Inflammatory macrophage (primary cell): Measurements from ENCODE around the gene SLC25A39.

Source experiments
- DNase-seq, 2 donors: peaks; one replicate each; pipeline ENCODE4 v3.0.0-alpha.2; 2020 to 2022

SLC25A39 gene

DNA sequence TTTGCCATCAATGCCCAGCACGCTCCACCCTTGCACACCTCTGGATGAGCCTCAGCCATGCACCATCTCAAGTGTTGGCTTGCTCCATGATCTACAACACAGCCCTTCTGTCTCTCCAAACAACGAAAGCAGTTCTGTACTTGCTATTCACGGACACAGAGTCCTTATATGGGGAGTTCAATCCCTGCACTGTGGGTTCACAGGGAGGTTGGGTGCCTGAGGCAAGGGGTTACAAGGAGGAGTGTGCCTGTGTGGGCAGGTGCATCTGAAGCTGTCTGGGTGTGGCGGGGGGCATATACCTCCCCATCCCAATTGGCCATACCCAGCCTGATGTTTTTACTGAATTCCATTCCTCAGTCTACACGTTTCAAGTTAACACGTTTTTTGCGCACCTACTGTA, 10.6 kb downstream of the SLC25A39 start:
- DNase-seq = no peak

DNA sequence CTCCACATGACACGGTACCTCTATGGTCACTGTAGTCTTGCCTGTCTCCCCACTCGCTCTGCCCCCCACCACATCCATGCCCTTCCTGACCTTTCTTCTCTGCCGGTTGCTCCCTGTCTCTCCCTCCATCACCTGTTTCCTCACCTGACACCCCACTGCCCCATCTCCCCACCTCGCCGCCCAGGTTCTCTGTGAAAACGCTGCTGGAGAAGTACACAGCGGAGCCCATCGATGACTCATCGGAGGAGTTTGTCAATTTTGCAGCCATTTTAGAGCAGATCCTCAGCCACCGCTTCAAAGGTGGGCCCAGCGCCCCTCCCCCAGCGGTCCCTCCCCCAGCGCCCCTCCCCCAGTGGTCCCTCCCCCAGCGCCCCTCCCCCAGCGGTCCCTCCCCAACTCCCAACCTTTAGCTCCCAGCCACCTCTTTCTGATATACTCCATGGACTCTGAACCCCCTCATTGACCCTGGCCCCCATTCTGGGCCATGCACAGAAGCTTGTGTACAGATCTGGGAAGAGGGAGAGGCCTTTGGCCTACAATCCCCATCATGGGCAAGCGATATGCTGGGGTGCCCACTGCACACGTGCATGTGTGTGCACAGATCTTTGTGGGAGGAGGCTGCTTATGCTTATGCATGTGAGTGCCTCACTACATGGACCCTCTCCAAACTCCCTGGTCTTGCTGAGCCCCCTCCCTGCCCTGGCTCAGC, 12.1 kb downstream of the SLC25A39 start:
- no peak for DNase-seq

DNA sequence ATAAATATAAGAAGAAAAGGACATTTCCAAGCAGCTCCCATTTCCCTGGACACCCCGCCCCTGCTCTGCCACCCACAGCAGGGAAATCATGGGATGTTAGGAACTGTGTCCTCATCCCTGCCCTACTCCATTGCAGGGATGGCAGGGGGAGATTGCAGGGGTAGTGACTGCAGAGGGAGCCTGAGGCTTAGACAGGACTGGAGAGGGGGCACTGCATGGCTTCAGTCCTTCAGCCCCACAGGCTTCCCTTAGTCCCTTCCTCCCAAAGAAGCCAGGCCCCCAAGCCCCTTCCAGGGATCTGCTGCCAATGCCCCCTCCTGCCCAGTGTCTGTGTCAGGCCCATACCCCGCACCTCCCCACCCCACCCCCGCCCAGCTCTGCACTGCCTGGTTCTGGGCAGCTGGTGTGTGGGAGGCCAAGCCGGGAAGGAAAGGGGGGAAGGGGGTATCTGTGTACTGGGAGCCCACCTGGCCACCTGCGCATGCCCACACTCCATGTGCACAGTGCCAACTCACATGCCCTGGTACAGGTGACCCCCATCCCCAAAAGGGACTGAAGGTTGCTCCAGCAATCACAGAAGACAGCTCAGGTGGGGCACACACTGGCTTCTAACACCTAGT, 13.0 kb downstream of the SLC25A39 start:
- no peak for DNase-seq

DNA sequence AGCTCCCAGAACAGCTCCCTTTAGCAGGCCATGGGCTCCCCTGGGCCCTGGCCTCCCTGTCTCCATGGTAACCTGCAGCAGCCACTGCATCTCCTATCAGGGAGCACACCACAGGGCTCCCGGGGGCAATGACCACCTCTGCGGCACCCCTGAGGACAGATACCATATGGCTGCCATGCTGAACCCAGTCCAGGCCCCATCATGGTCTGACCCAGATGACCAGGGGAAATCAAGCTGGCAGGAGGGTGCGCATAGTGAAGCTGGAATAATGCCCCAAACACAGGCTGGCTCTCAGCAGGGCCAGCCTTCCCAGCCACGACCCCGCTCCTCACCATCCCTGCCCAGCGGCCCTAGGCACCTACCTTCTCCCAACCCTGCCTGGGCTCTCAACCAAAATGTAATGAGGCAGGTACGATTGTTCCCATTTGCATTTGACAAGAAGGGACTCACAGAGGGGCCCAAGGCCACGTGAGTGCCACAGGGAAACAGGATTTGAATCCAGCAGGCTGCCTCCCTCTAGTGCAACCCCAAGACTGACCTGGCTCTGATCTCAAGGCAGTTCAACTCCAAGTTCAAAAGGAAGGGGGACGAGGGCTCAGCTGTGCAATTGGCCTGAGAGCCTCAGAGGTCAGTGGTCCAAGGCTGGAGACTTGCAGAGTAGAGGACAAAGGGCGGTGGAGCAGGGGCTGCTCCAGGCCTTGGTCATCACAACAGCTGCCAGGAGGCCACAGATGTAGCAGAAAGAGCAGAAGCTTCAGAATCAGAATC, 13.8 kb downstream of the SLC25A39 start:
- no peak for DNase-seq

DNA sequence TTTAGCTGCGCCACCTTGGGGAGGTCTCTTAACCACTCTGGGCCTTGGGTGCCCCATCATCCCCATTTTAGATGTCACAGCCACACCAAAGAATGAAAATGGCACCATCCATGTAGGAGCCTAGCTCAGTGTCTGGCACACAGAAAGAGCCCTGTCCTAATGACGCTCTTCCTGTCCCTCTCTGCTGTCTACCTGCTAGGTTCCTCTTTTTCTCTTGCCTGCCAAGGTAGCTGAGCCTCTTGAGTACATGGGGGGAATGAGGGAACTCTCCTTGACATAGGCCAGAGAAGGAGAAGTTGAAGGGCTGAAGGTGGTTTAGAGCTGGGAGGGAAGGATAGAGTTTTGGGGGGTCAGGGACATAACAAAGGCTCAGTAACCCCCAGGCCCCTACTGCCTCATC, 14.4 kb downstream of the SLC25A39 start:
- DNase-seq = no peak

DNA sequence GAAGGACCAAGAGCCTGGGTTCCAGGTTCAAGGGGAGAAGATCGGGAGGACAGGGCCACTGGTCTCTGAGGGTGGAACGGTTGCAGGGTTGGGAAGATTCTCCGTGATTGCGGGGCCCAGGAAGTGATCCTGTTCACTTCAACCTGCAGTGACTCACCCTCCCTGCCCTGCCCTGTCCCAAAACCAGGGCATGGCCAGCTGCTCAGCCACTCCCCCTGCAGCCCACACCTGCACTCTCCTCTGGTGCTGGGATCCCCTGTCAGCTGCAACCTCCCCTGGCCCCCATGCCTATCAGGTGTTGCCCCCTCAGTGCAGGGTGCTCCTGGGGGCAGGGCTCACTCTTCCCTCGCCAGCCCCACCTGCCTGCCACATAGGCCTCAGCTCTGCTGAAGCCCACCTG, 15.2 kb downstream of the SLC25A39 start:
- DNase-seq = no peak

DNA sequence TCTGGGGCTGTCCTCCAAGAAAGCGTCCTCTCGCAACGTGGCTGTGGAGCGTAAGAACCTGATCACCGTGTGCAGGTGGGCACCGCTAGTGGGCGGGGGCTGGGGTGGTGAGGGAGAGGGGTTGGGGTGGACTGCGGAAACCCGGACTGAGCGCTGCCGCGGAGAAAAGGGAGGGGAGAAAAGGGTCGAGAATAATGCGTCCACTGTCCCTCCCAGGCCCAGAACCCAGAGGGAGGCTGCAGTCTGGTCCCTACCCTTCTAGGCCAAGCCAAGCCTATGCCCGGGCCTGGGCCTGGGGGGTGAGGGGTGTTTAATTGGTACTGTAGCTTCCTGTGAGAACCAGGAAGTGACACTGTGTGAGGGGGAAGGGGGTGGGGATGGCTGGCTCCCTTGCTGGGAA, 15.8 kb downstream of the SLC25A39 start:
- DNase-seq = no peak

DNA sequence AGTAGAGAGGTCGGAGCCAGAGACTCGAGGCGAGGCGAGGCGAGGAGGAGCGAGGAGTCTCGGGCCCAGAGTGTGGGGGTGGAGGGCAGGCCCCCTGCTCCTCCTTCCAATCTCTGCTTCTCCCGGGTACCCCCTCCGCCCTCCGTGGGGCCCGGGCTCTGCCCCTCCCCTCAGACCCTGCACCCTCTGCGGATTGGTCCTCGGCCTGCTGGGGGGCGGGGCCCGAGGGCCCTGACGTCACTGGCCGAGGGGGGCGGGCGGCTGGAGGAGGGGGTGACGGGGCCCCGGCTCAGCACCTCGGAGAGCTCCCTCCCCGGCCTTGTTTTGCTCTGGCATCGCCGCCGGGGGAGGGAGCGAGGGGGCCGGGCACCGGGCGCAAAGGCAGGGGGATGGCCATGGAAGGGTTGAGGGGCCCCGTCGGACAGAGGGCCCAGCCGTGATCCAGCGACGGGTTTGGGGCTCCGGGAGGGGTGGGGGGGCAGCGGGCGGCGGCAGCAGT, 16.3 kb downstream of the SLC25A39 start, which contains the start of gene RUNDC3A:
Gene RUNDC3A, plus strand, starts transcription at position 282 of the 499 bp plus-strand sequence. CDS start 232 bp downstream, outside the sequence.
- DNase-seq = peak; percentile 39 to 56

DNA sequence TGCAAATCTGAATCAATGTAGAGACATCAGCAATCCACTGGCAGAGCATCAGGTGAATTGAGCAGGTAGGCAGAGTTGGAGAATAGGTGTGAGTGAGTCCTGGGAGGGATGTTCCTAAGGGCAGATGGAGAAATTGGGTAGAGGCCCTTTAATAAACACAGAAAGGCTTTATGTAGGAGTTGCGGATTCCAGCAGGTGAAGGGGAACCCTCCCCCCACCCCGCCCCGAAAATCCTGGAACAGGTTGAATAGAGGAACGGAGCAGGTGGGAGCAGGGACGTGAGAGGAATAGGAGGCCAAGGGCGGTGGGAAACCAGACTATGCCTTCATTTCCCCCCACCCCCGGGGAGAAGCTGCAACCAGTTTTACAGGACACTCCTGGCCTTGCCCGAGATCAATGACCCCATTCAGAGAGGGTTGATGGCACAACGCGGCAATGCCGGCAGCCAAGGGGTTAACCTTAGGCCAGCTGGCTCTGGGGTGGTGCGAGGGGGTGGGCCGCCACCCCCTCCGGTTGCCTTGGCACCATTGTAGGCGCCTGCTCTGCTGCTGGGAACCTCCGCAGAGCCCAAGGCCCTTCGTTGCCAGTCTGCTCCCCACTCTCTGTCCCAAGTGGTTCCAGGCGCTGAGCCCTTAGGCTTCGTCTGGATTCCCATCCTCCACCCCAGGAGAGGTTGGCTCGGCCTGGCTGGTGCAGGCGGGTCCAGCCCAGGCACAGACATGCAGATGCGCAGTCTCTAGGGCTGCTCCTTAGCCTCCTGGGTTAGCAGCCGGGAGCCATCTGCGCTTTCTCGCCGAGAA, 17.0 kb downstream of the SLC25A39 start:
- DNase-seq = no peak

DNA sequence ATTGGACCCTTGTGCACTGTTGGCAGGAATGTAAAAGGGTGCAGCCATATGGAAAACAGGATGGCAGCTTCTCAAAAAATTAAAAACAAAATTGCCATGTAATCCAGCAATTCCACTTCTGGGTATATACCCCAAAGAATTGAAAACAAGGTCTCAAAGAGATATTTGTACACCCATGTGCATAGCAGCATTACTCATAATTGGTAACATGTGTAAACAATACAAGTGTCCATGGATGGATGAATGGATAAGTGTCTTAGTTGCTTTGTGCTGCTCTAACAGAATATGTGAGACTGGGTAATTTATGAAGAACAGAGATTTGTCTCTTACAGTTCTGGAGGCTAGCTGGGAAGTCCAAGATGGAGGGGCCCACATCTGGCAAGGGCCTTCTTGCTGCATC, 20.0 kb downstream of the SLC25A39 start:
- DNase-seq = no peak

DNA sequence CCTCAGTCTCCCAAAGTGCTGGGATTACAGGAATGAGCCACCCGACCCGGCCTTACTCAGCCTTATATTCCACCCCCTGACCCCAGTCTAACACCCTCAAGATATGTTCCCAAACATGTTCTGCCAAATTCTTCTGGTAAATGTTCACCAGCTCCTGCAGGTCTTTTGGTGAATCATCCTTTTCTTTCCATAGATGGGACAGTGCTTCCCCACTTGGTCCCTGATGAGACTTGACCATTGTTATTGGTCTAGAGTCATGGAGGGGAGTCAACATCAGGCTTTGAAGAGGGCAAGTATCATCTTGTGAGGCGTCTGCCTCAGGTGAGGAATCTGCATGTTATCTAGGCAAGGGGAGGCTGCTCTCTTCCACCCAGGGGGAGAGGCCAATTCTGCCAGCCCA, 26.6 kb downstream of the SLC25A39 start:
- DNase-seq = no peak

DNA sequence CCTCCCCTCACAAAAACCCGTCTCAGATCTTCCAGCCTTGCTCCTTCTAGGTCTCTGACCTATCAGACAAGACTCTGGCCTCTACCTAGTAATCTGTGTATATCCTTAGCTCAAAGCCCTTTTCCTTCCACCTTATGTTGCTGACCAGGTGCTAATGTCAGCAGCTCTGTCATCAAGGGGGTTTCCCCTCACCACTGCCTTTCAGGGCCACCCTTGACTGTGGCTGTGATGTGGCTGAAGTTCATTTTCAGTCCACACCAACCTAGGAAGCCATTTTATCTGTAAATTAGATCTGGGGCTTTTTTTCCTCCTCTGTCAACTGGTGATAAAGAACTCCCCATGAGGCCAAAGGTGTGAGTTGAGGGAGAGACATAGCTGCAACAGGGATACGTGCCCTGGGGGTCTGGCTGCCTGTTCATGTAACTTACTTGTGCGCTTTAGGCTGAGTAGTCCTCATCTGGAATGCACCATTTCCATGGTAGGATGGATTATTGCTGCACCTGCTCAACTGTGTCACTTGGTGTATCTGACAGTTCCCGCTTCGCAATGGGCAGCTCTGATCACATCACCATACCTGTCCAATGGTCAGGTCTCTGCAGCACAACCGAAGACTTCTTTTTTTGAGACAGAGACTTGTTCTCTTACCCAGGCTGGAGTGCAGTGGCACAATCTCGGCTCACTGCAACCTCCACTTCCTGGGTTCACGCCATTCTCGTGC, 31.0 kb downstream of the SLC25A39 start:
- no peak for DNase-seq

DNA sequence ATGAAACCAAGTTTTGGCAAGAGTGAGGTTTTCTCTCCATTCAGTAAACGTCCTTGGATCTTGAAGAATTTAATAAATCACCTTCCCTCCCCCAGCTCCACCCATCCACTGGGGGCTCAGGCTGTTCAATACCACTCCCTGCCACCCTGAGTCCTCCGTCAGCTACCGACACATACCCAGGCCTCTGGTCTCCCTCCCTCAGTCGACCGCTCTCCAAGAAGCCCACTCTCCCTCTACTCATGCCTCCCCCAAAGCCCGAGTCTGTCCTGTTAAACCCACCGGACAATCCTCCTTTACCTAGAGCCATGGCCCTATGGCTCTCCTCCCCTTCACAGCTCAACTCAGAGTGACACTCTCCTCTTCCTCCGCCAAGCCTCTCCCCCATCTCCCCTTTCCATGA, 37.0 kb downstream of the SLC25A39 start:
- no peak for DNase-seq

DNA sequence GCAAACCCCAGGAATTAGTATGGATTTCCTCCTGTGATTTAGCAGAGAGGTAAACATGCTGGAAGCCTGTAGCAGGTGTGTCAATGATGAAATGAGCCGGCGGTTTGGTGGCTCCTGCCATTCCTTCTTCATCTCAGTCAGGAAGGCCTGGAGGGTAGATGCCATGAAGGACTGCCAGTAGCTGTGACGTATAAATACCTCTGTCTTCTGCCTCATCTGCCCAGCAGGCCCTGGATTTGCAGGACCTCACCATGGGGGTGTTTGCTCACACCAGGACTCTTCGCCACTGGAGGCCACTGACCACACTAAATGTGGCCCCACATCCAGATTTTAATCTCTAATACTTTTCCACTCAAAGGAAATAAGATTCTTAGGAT, 40.6 kb downstream of the SLC25A39 start:
- DNase-seq = no peak

DNA sequence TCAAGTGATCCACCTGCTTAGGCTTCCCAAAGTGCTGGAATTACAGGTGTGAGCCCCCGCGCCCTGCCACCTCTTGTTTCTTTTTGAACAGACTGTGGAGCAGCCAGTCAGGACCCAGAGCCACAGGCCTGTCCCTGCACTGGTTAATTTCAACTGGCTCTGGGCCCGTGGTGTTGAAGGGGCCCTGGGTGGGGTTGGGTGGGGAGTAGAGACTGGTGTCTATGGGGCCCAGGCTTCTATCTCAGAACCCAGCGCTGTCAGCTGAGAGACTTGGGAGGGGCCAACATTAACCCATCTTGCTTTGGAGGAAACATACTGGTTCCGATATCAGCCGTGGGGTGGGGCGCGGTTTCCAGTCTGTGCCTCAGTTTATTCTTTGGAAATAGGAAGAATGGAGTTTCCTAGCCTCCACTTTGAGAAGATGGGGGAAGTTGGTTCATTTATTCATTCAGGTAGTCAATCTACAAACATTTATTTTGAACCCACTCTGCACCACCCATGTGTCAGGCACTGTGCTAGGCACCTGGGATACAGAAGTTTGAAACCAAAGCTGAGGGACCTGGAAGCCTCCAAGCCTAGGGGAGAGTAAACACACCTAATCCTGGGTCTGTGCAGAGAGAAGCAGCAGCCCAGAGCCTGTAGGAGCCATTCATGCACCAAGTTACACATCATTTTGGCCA, 41.1 kb downstream of the SLC25A39 start:
- no peak for DNase-seq

DNA sequence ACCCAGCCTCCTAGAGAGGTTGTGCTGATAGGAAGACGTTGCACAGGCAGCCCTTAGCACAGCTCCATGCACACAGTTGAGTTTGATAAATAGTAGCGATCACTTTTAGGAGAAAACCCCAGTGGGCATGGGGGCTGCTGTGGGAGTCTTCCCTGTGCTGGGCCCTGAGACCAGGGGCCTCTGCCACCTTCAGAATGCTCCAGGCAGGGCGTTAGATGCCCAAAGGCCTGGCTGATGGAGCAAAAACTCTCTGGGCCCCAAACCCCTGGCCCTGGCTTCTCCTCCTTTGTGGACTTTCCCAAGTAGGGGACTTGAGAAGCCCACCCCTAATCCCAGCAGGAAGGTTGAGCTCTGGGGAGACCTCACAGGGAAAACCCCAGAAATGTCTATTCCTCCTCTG, 42.4 kb downstream of the SLC25A39 start:
- DNase-seq = no peak

DNA sequence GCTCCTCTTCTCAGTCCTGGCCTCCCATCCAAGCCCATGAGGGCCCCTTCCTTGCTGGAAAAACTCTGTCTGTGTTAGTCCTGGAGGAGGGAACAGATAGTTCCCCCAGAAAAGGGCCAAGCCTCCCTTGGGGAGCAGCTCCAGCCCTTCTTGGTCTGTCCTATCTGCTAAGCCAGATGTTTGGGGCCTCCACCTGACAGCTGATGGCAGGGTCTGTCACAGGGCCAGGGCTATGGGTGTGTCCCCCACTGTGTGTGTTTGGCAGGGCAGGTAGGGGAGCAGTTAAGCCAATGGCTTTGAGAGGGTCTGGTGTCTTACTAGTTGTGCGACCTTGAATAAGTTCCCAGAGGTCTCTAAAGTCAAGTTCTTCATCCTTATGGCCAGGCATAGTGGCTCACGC, 43.1 kb downstream of the SLC25A39 start:
- no peak for DNase-seq

DNA sequence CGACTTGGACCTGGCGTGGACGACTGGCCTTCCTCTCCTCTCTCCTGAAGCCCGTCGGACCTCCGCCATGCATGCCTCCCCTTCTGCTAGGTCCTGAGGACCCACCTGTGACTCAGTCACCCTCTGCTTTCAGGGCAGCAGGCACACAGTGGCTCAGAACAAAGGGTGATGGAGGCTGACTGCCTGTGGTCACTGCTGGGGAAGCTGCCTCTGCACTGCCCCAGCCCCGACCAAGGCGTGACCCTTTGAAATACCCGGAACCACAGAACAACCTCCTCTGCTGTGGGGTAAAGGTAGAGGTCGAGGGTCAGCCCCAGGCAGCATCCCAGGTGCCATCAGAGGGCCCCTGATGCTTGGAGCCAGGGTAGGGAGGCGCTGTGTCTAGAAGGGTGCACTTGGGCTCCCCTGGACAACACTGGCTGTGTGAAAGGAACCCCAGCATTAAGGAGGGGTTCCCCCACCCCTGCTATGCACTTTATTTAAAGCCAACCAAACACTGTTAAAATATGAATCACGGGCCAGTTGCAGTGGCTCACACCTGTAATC, 44.2 kb downstream of the SLC25A39 start:
- peak; percentile 17 to 24 for DNase-seq

DNA sequence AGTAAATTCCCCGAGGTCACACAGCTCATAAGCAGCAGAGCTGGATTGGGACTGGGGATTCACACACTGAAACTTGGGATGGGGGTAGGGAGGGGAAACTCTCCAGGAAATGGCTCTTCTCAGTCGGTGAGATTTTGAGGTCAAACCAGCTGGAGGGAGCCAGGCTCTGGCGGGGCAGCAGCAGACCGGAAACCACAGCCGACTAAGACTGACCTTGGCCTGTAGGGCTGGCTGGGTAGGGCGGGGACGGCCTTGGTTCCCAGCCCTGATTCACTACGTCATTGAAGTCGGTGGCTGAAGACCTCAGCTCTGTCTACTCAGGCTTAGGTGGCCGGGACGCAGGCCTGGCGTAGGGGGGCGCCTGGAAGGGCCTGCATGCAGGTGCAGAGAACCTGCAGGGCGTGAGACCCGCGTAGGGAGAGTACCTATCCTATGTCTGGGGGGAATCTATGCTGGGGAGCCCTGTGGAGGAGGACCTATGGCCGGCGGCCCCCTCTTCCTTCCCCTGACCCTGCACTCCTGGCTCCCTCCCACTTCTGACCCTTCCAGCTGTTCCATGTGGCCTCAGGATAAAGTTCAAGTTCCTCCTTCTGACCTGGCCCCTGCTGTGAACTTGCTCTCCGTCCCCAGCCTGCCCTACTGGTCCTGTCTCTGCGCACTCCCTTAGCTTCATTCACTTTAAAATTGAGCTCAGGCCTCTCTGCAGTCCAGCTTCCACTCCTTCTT, 44.8 kb downstream of the SLC25A39 start:
- peak; percentile 87 to 92 for DNase-seq

DNA sequence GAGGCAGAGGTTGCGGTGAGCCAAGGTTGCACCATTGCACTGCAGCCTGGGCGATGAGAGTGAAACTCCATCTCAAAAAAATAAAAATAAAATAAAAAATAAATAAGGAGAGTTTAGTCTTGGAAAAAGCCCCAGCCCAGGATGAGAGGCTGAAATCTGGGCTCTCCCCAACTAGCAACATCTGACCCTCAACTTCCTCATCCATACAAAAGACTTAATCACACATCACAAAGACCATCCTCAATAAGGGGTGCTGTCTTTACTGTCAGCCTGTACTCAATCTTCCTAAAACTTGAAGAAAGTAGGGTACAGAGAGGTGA, 45.3 kb downstream of the SLC25A39 start:
- no peak for DNase-seq

DNA sequence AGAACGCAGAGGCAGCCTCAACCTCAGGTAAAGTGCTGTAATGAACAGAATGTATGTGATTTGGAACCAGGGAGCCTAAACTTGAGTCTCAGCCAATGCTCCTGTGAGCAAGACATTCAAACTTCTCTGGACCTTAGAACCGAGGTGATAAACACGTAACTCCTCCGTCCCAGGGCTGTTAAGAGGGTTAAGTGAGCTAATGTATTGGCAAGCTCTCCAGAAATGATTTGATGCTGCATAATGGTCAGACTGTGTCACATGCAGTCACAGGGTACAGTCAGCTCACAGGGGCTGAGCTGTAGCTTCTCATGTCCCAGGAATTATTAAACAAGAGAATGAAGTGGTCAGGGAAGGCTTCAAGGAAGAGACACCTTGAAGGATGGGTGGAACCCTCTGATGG, 46.6 kb downstream of the SLC25A39 start:
- DNase-seq = no peak
